GM12873 (cell line): ENCODE measurements around the gene ITGB4.

ENCODE experiments used
- CTCF ChIP-seq: IDR thresholded peaks from 2 replicates; pipeline ENCODE4 v1.5.1; 2012; ENCODE audit warnings: low read depth, mild to moderate bottlenecking, moderate library complexity, low read length, control low read depth; ENCODE audit not compliant: insufficient read depth; ENCODE audit errors: missing control alignments

ITGB4 gene

GRCh38 chr17:75773121-75773807, 52.0 kb downstream of the ITGB4 start:
- no peak for TF ChIP-seq CTCF

- TF ChIP-seq CTCF, result peak; percentile 22
These were observed 52.7 kb downstream of the ITGB4 start for GRCh38 chr17:75773808-75774470.

- TF ChIP-seq CTCF, result no peak
These were observed 53.3 kb downstream of the ITGB4 start for GRCh38 chr17:75774471-75774990.

GRCh38 chr17:75774991-75775668, 53.9 kb downstream of the ITGB4 start:
- TF ChIP-seq CTCF, result no peak

GRCh38 chr17:75776386-75777295, 55.4 kb downstream of the ITGB4 start:
- no peak for TF ChIP-seq CTCF

- no peak for TF ChIP-seq CTCF
These were observed 56.1 kb downstream of the ITGB4 start for GRCh38 chr17:75777296-75777922.
